Iris pigment epithelial cell (primary cell): ENCODE measurements around the gene THRA.

Source experiments
- DNase-seq: peaks from one replicate; pipeline ENCODE4 v3.0.0-alpha.2; 2011; ENCODE audit warnings: low read depth

Gene THRA

GRCh38 chr17:40026816-40027613, 35.8 kb upstream of the THRA start:
- peak; percentile 71 for DNase-seq

GRCh38 chr17:40027614-40028012, 35.2 kb upstream of the THRA start:
- no peak for DNase-seq

GRCh38 chr17:40028595-40028994, 34.2 kb upstream of the THRA start:
- no peak for DNase-seq

- no peak for DNase-seq
These were observed 31.1 kb upstream of the THRA start for GRCh38 chr17:40031706-40032105.

GRCh38 chr17:40032322-40033320, 30.1 kb upstream of the THRA start:
- DNase-seq: no peak

GRCh38 chr17:40033339-40033738, 29.4 kb upstream of the THRA start:
- no peak for DNase-seq

- no peak for DNase-seq
These were observed 28.2 kb upstream of the THRA start for GRCh38 chr17:40034426-40035161.

GRCh38 chr17:40035162-40035559, 27.6 kb upstream of the THRA start:
- DNase-seq: peak; percentile 60

- DNase-seq: peak; percentile 89
These were observed 23.8 kb upstream of the THRA start for GRCh38 chr17:40038882-40039513.

- DNase-seq: no peak
These were observed 21.6 kb upstream of the THRA start for GRCh38 chr17:40041196-40041595.

GRCh38 chr17:40056379-40057015, 6.3 kb upstream of the THRA start:
- DNase-seq: no peak

GRCh38 chr17:40058186-40058784, 4.5 kb upstream of the THRA start:
- peak; percentile 48 for DNase-seq

- DNase-seq: no peak
These were observed 3.9 kb upstream of the THRA start for GRCh38 chr17:40058865-40059264.

GRCh38 chr17:40059729-40060475, 2.9 kb upstream of the THRA start:
- no peak for DNase-seq

GRCh38 chr17:40060887-40061608, 1.7 kb upstream of the THRA start:
- DNase-seq: no peak

- no peak for DNase-seq
These were observed 1.1 kb upstream of the THRA start for GRCh38 chr17:40061609-40062038.

- DNase-seq: peak; percentile 47
These were observed 514 bp downstream of the THRA start for GRCh38 chr17:40063187-40063771.

GRCh38 chr17:40063901-40064531, 1.3 kb downstream of the THRA start:
- DNase-seq: no peak
